Neuronal stem cell (in vitro differentiated cells): ENCODE measurements around the gene AKR1C2.
"Not testable (repeated sequence)": the region's sequence is repeated elsewhere in the genome, so short reads cannot be mapped to it uniquely, and the experiment has no call there.

Source experiments
- DNase-seq: peaks from one replicate; pipeline ENCODE4 v3.0.0-alpha.2; 2013; ENCODE audit warnings: low spot score
- H2AFZ ChIP-seq: one replicate; pipeline ENCODE4 v1.6.1; 2013; ENCODE audit warnings: mild to moderate bottlenecking, low read length, inconsistent platforms
- H2AK5ac ChIP-seq: 2 replicates; pipeline ENCODE4 v1.6.1; 2013; ENCODE audit warnings: low read depth, mild to moderate bottlenecking, inconsistent platforms, low read length, moderate library complexity, mixed read lengths
- H2BK120ac ChIP-seq: 2 replicates; pipeline ENCODE4 v1.6.1; 2013; ENCODE audit warnings: low read depth, mild to moderate bottlenecking, inconsistent platforms, low read length, moderate library complexity, mixed read lengths
- H2BK12ac ChIP-seq: one replicate; pipeline ENCODE4 v1.6.1; 2013; ENCODE audit warnings: low read length, inconsistent platforms
- H2BK15ac ChIP-seq: 2 replicates; pipeline ENCODE4 v1.6.1; 2013; ENCODE audit warnings: mild to moderate bottlenecking, low read length, inconsistent platforms, mixed read lengths
- H2BK5ac ChIP-seq: one replicate; pipeline ENCODE4 v1.6.1; 2013; ENCODE audit warnings: inconsistent platforms, mild to moderate bottlenecking, low read length, moderate library complexity
- H3K14ac ChIP-seq: one replicate; pipeline ENCODE4 v1.6.1; 2013; ENCODE audit warnings: low read length, inconsistent platforms
- H3K18ac ChIP-seq: 2 replicates; pipeline ENCODE4 v1.6.1; 2013; ENCODE audit warnings: low read length, inconsistent platforms
- H3K23ac ChIP-seq: 2 replicates; pipeline ENCODE4 v1.6.1; 2013; ENCODE audit warnings: low read depth, mild to moderate bottlenecking, mixed read lengths, low read length, inconsistent platforms; ENCODE audit not compliant: poor library complexity
- H3K27ac ChIP-seq: replicated peaks from 3 replicates; pipeline ENCODE4 v1.5.1; 2013; ENCODE audit warnings: low read length, inconsistent platforms
- H3K27me3 ChIP-seq, 3 experiments: 2 replicates each; pipeline ENCODE4 v1.6.1; 2013; ENCODE audit warnings: low read length in 3 of 3, mild to moderate bottlenecking in 2 of 3, inconsistent platforms in 1 of 3, low read depth in 1 of 3, mixed read lengths in 1 of 3, moderate library complexity in 1 of 3; ENCODE audit not compliant: control insufficient read depth in 3 of 3, insufficient read depth in 3 of 3
- H3K36me3 ChIP-seq, 2 donors: replicated peaks in 1 of 2; 2 replicates each; pipeline ENCODE4 v1.6.1; 2013; ENCODE audit warnings: low read length in 2 of 2; ENCODE audit not compliant: control insufficient read depth in 2 of 2, insufficient read depth in 2 of 2
- H3K4ac ChIP-seq: 2 replicates; pipeline ENCODE4 v1.6.1; 2013; ENCODE audit warnings: inconsistent platforms, mild to moderate bottlenecking, low read length, moderate library complexity
- H3K4me1 ChIP-seq, 2 donors: 1 replicate in 1 of 2; 2 replicates in 1 of 2; pipeline ENCODE4 v1.6.1; 2013; ENCODE audit warnings: low read length in 2 of 2, low read depth in 1 of 2; ENCODE audit not compliant: control insufficient read depth in 2 of 2, insufficient read depth in 1 of 2
- H3K4me2 ChIP-seq: one replicate; pipeline ENCODE4 v1.6.1; 2013; ENCODE audit warnings: mild to moderate bottlenecking, low read length, inconsistent platforms; ENCODE audit not compliant: insufficient read depth, poor library complexity, severe bottlenecking
- H3K4me3 ChIP-seq, 2 donors: 2 replicates each; pipeline ENCODE4 v1.5.1; 2013; ENCODE audit warnings: low read length in 2 of 2, mild to moderate bottlenecking in 2 of 2, inconsistent platforms in 1 of 2, moderate library complexity in 1 of 2
- H3K79me1 ChIP-seq: one replicate; pipeline ENCODE4 v1.6.1; 2013; ENCODE audit warnings: low read depth, mild to moderate bottlenecking, inconsistent platforms, low read length, moderate library complexity
- H3K9ac ChIP-seq: one replicate; pipeline ENCODE4 v1.6.1; 2013; ENCODE audit warnings: mild to moderate bottlenecking, low read depth, low read length, inconsistent platforms; ENCODE audit not compliant: poor library complexity
- H3K9me3 ChIP-seq, 2 donors: replicated peaks in 1 of 2; 2 replicates each; pipeline versions ENCODE3 to v1.6.1; 2013; ENCODE audit warnings: low read length in 2 of 2, mild to moderate bottlenecking in 2 of 2, inconsistent platforms in 1 of 2, low read depth in 1 of 2, mixed read lengths in 1 of 2, moderate library complexity in 1 of 2; ENCODE audit not compliant: control insufficient read depth in 2 of 2, insufficient read depth in 1 of 2
- H4K8ac ChIP-seq: one replicate; pipeline ENCODE4 v1.6.1; 2013; ENCODE audit warnings: low read depth, mild to moderate bottlenecking, inconsistent platforms, low read length, moderate library complexity
- H4K91ac ChIP-seq: one replicate; pipeline ENCODE4 v1.6.1; 2013; ENCODE audit warnings: low read length, low read depth, mild to moderate bottlenecking, inconsistent platforms; ENCODE audit not compliant: poor library complexity
- WGBS, 2 donors: extraction: QIAGEN DNeasy Blood & Tissue Kit; methylation state at CpG; one replicate each; pipeline ENCODE4 v1.1.7; 2013; ENCODE audit warnings: missing lambda C conversion rate in 2 of 2, mixed read lengths in 1 of 2; ENCODE audit not compliant: insufficient read length in 2 of 2, insufficient replicate concordance in 1 of 2; ENCODE audit errors: extremely low coverage in 2 of 2; 5-methylcytosine and 5-hydroxymethylcytosine counted together

Gene AKR1C2

GRCh38 chr10:4965763-4966162, 37.9 kb downstream of the AKR1C2 start:
- H3K27ac ChIP-seq, H3K9me3 ChIP-seq, H3K4me3 ChIP-seq, H2BK120ac ChIP-seq, H3K4ac ChIP-seq, H2AFZ ChIP-seq, H3K9ac ChIP-seq, H2BK15ac ChIP-seq, H2BK12ac ChIP-seq, H3K18ac ChIP-seq, H3K79me1 ChIP-seq, H3K23ac ChIP-seq, H3K4me2 ChIP-seq, DNase-seq, H3K27me3 ChIP-seq, H3K4me1 ChIP-seq, H4K91ac ChIP-seq, H2BK5ac ChIP-seq, H3K14ac ChIP-seq, H3K36me3 ChIP-seq, H4K8ac ChIP-seq, H2AK5ac ChIP-seq: not testable (repeated sequence)
- WGBS, 2 donors: no CpG with 5 or more reads among the region's 4 CpGs

DNA sequence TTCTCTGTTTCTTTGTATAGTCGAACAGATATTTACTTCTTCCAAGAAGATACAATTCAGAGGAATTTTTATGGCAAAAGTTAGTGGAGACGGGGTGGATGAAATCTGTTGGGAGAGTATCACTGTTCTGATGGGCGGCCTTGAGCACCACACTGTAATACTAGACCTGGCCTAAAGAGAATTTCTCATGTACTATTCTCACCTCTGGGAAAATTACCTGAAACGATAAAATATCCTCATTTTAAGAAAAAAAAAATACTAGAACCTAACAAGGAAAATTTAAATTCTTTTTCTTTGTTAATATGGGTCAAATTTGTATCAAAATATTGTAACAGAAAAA, 39.9 kb downstream of the AKR1C2 start:
- H3K4ac ChIP-seq, H3K9me3 ChIP-seq, H3K36me3 ChIP-seq, H3K23ac ChIP-seq, H2BK120ac ChIP-seq, H3K9ac ChIP-seq, DNase-seq, H3K4me3 ChIP-seq, H2AK5ac ChIP-seq, H4K8ac ChIP-seq, H2BK15ac ChIP-seq, H3K79me1 ChIP-seq, H3K14ac ChIP-seq, H3K4me2 ChIP-seq, H3K27ac ChIP-seq, H3K27me3 ChIP-seq, H2AFZ ChIP-seq, H3K4me1 ChIP-seq, H4K91ac ChIP-seq, H2BK12ac ChIP-seq, H2BK5ac ChIP-seq, H3K18ac ChIP-seq: not testable (repeated sequence)
- no CpG with 5 or more reads among the region's 4 CpGs for WGBS, 2 donors

DNA sequence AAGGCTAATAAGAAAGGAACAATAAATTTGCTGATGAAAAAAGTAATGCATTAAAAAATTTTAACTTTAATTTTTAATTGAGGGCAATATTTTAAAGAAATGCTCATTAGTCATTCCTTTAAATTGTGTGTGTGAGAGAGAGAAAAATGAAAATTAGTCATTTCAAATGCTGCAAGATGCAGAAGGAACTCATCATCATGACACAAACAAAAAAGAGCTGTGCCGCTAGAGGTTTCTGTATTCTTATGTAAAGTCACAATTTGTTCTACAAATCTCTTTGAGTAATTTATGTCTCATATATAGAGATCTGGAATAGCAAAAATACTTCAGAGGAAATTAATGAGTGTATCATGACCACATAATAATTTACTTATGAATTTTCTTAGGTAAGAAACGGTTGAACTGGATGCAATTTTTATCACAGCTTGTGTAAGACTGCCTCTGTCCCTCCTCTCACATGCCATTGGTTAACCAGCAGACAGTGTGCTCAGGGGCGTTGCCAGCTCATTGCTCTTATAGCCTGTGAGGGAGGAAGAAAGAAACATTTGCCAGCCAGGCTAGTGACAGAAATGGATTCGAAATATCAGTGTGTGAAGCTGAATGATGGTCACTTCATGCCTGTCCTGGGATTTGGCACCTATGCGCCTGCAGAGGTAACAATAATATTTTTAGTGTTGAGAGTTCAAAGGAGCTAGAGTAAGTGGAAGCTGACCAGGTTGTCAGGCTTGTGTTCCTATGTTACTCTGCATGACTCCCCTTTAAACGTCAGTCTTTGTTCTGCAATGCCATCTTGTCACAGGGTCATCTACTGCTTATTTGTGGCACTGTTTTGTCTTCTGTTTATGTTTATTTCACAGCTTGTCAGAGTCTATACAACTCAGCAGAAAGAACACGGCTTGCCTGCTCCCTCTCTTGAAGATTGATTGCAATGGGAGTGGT, 40.5 kb downstream of the AKR1C2 start, which contains the start of gene AKR1C1:
Gene AKR1C1 (plus strand): TSS at position 540 of the 939 bp plus-strand sequence. CDS start 30 bp downstream, at position 570.
- H2BK5ac ChIP-seq, H2BK15ac ChIP-seq, H3K36me3 ChIP-seq, H4K8ac ChIP-seq, H3K9ac ChIP-seq, H2AK5ac ChIP-seq, H3K9me3 ChIP-seq, H2BK120ac ChIP-seq, H4K91ac ChIP-seq, H3K27ac ChIP-seq, DNase-seq, H3K27me3 ChIP-seq, H3K14ac ChIP-seq, H3K18ac ChIP-seq, H3K4me3 ChIP-seq, H3K4ac ChIP-seq, H3K79me1 ChIP-seq, H3K4me2 ChIP-seq, H3K4me1 ChIP-seq, H2AFZ ChIP-seq, H3K23ac ChIP-seq, H2BK12ac ChIP-seq: not testable (repeated sequence)
- no CpG with 5 or more reads among the region's 7 CpGs for WGBS, 2 donors

DNA sequence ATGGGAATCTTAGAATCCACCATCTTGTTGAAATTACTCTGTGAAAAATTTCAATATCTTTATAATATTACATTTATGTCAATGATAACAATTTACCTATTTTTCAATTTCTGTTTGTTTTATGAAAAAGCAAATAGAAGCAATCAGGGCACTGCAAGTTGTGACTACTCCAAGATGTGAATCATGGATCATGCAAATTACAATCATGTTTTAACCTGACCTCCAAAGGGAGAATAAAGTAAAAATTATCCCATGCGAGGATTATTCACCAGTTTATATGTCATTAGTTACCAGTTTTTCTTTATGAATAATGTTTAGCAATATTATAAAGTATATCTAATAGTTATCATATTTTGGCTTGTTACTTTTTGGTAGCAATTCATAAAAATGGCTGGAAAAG, 41.3 kb downstream of the AKR1C2 start:
- not testable (repeated sequence) for H2AFZ ChIP-seq, H2BK120ac ChIP-seq, H3K4ac ChIP-seq, H2AK5ac ChIP-seq, H3K4me1 ChIP-seq, H2BK15ac ChIP-seq, H3K27ac ChIP-seq, H3K9me3 ChIP-seq, DNase-seq, H2BK12ac ChIP-seq, H3K18ac ChIP-seq, H2BK5ac ChIP-seq, H3K4me2 ChIP-seq, H3K4me3 ChIP-seq, H4K8ac ChIP-seq, H3K9ac ChIP-seq, H3K79me1 ChIP-seq, H3K27me3 ChIP-seq, H3K36me3 ChIP-seq, H3K23ac ChIP-seq, H4K91ac ChIP-seq, H3K14ac ChIP-seq
- no CpG with 5 or more reads among the region's 1 CpG for WGBS, 2 donors
